Measurements from ENCODE around the gene EPN1. TPM values are rescaled to one million over a fixed set of nuclear protein-coding genes. Genes with fewer than 3 reads are reported as not detected.

The EPN1 gene
- polyA plus RNA-seq, 1 experiment, result 60.8 TPM

GRCh38 chr19:55687281-55688201, 12.5 kb downstream of the EPN1 start:
- CTCF ChIA-PET, result no interaction called here

DNA sequence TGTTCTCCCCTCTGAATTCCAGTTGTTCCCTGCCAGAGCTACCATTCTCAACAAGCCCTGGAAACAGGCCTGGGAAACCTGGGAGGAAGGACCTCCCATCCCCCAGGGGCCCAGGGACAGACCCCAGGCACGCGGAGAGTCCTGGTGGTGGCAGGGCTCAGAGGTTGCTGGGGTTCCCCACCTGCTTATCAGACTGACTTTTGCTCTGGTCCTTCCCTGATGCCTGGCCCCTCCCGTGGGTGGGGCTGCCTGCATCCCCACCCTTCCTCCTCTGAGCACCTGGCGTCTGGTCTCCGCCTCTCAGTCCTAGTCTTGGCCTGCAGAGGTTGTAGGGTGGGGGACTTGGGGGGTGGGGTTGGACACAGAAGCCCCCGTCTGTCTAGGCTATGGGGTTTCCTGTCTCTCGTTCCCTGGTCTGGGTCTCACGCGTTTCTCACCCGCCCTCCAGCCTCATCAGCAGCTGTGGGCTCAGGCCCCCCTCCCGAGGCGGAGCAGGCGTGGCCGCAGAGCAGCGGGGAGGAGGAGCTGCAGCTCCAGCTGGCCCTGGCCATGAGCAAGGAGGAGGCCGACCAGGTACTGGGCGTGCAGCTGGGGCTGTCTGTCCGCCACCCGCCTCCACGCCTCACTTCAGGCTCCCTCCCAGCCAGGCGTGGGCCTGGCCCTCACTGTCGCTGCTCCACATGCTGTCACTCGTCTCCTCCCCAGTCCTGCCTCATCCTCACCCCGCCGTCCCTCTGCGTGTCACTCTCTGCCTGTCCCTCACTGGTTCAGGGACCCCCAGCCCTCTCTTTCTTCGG, 13.6 kb downstream of the EPN1 start:
- POLR2A ChIA-PET, result no interaction called here
- CTCF ChIA-PET, result interaction anchor here (0.6 kb wide), 1 partner anchor 686 kb away, joined by 3 read pairs; no protein-coding TSS in a partner anchor
- peaks cover 46% of the 10 kb centered on the region for H3K36me3 ChIP-seq (ENCODE audit: control insufficient read depth, insufficient read depth, low read length)
- no peak overlapping the region for H3K4me3 ChIP-seq (ENCODE audit: low read depth, low read length)
- no peak for DNase-seq (ENCODE audit: low read depth)
- TF ChIP-seq, protein P1, sequence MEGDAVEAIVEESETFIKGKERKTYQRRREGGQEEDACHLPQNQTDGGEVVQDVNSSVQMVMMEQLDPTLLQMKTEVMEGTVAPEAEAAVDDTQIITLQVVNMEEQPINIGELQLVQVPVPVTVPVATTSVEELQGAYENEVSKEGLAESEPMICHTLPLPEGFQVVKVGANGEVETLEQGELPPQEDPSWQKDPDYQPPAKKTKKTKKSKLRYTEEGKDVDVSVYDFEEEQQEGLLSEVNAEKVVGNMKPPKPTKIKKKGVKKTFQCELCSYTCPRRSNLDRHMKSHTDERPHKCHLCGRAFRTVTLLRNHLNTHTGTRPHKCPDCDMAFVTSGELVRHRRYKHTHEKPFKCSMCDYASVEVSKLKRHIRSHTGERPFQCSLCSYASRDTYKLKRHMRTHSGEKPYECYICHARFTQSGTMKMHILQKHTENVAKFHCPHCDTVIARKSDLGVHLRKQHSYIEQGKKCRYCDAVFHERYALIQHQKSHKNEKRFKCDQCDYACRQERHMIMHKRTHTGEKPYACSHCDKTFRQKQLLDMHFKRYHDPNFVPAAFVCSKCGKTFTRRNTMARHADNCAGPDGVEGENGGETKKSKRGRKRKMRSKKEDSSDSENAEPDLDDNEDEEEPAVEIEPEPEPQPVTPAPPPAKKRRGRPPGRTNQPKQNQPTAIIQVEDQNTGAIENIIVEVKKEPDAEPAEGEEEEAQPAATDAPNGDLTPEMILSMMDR (IDR thresholded peaks at IDR 0.05; ENCODE audit: insufficient read depth, low read depth, low read length), result no peak
- H3K27me3 ChIP-seq (ENCODE audit: control insufficient read depth, insufficient read depth, low read length), result no peaks in the 10 kb centered on the region

More at GRCh38 chr19:55687281-55688201, 12.5 kb downstream of the EPN1 start:
- H3K27me3 ChIP-seq (ENCODE audit: control insufficient read depth, insufficient read depth, low read length), result no peaks in the 10 kb centered on the region
- H3K36me3 ChIP-seq (ENCODE audit: control insufficient read depth, insufficient read depth, low read length), result peaks cover 44% of the 10 kb centered on the region
- no peak overlapping the region for H3K4me3 ChIP-seq (ENCODE audit: low read depth, low read length)
- no peak for DNase-seq (ENCODE audit: low read depth)
- TF ChIP-seq, protein P1 (IDR thresholded peaks at IDR 0.05; ENCODE audit: insufficient read depth, low read depth, low read length), result no peak
- POLR2A ChIA-PET, result no interaction called here

DNA sequence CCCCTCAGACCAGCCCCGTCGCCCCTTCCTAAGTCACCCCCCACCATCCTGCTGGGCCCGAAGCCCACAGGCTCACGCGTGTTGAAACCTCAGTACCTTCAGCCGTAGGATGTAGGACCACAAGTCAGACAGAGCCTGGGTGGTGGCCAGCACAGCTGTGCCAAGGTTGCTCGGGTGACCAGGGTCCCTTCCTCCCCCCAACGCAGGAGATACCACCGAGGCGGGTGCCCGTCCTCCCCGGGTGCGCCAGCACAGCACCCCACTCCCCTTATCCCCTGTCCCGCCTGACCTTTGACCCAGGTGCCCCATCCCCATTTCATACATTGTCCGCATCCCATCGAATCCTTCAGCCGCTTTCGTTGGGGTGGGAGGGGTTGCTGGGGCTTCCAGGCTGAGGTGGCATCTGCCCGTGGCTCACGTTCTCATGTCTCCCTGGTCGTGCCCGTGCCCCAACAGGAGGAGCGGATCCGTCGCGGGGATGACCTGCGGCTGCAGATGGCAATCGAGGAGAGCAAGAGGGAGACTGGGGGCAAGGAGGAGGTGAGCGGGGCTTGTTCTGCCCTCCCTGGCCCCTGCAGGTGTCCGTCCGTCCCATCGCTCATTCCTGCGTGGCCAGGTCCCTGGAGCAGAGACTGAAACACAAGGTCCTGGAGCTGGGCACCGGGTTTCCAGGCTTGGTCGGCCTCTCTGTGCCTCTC, 14.5 kb downstream of the EPN1 start:
- Histone ChIP-seq H3K27me3 (ENCODE audit: control insufficient read depth, insufficient read depth, low read length) (no peaks in the 10 kb centered on the region), H3K36me3 (ENCODE audit: control insufficient read depth, insufficient read depth, low read length) (peaks cover 48% of the 10 kb centered on the region), H3K4me3 (ENCODE audit: low read depth, low read length) (no peak overlapping the region)
- POLR2A ChIA-PET, result no interaction called here
- TF ChIP-seq, protein P1 (IDR thresholded peaks at IDR 0.05; ENCODE audit: insufficient read depth, low read depth, low read length), result no peak
- no peak for DNase-seq (ENCODE audit: low read depth)
- CTCF ChIA-PET, result interaction anchor here (0.6 kb wide), 1 partner anchor 685 kb away, joined by 3 read pairs; no protein-coding TSS in a partner anchor

- Histone ChIP-seq H3K36me3 (ENCODE audit: control insufficient read depth, insufficient read depth, low read length) (peaks cover 49% of the 10 kb centered on the region), H3K4me3 (ENCODE audit: low read depth, low read length) (no peak overlapping the region), H3K27me3 (ENCODE audit: control insufficient read depth, insufficient read depth, low read length) (no peaks in the 10 kb centered on the region)
- TF ChIP-seq, protein P1 (IDR thresholded peaks at IDR 0.05; ENCODE audit: insufficient read depth, low read depth, low read length), result no peak
- POLR2A ChIA-PET, result no interaction called here
- CTCF ChIA-PET, result no interaction called here
- no peak for DNase-seq (ENCODE audit: low read depth)
These were observed 15.2 kb downstream of the EPN1 start for GRCh38 chr19:55690109-55690768.
